ENCODE data around the gene MAP4K2.

DNA sequence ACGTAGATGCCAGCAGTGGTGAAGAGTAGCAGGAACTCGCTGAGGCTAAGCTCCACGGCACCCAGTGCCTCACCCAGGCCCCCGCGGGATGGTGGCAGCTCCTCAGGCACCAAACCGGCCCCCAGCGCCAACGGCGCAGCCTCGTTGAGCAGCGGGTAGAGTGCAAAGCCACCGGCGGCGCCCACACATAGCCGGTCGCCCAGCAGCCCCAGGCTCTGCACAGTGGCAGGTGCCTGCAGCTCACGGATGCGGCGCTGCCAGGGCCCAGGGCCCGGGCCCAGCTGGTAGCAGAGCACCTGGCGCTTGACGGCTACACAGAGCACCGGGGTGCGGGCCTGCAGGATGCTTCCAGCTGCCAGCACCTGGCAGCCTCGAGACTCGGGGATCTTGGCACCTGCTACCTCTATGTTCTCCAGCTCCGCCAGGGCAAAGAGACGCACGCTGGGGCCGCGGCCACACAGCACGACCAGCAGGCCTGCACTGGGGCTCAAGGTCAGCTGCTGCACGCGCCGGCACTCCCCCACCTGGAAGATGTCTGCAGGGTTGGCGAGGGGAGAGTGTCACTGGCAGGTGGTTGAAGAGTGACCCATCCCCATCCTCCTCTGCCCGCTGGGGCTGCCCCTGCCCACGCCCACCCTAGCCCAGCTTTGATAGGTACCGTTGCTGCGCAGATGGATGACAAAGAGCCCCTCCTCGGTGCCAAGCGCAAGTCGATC is 26.7 kb upstream of the MAP4K2 start:
- TF ChIP-seq, protein P1, sequence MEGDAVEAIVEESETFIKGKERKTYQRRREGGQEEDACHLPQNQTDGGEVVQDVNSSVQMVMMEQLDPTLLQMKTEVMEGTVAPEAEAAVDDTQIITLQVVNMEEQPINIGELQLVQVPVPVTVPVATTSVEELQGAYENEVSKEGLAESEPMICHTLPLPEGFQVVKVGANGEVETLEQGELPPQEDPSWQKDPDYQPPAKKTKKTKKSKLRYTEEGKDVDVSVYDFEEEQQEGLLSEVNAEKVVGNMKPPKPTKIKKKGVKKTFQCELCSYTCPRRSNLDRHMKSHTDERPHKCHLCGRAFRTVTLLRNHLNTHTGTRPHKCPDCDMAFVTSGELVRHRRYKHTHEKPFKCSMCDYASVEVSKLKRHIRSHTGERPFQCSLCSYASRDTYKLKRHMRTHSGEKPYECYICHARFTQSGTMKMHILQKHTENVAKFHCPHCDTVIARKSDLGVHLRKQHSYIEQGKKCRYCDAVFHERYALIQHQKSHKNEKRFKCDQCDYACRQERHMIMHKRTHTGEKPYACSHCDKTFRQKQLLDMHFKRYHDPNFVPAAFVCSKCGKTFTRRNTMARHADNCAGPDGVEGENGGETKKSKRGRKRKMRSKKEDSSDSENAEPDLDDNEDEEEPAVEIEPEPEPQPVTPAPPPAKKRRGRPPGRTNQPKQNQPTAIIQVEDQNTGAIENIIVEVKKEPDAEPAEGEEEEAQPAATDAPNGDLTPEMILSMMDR (IDR thresholded peaks at IDR 0.05), result no peak
- TF ChIP-seq POLR2A (IDR thresholded peaks at IDR 0.05), result no peak
